ACHN (cell line): ENCODE data around the gene MB21D2.

Experiments used
- DNase-seq: peaks from one replicate; pipeline ENCODE4 v3.0.0-alpha.2; 2015
- in situ Hi-C: cut with HindIII; loops from 2 replicates; pipeline ENCODE4 v1.10.0; 2017; ENCODE audit warnings: low sequenced_read_pairs, low pct_ligation_motif_present, low pct_unique_long_range_greater_than_20kb

Gene MB21D2

DNA sequence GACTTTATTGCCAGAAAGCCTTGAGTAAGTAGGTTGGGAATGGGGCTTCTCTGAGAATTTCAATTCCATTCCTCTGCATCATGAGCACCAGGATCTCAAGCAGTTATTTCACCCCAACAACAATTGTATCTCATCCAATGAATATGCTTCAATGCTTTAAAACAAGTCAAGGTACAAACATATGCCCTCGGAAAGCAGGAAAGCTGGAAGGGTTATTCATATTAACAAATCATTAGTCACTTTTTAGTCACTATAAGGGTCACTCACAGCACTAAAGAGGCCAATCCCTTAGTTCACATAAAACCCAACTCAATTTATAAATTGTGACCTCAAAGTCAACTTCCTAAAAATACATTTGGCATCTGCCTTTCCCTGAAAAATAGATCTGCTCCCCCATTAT is 16.2 kb downstream of the MB21D2 start:
- in situ Hi-C loops: no loop called here
- peak; percentile 70 for DNase-seq

DNA sequence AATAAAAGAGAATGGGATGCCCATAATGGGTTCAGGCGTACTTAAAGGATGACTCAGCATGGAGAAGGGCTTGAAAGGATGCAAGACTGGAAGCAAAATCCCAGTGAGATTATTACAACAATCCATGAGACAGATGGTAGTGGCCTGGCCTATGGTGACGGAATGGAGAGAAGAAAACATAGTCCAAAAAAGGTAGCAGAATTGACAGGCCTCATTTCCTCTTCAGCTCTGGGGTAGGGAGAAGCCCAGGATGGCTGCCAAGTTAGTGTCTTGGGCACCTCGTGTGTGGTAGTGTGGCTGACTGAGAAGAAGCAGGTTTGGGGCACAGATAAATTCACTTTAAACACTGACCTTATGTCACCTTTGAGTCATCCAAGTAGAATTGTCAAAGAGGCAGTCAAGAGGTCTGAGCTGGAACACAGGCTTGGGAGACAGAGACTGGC is 18.1 kb downstream of the MB21D2 start:
- in situ Hi-C loops: no loop called here
- DNase-seq: no peak

GRCh38 chr3:192897005-192897404 is 20.7 kb downstream of the MB21D2 start:
- in situ Hi-C loops: no loop called here
- DNase-seq: no peak

- in situ Hi-C loops: no loop called here
- DNase-seq: no peak
Observed at GRCh38 chr3:192896208-192896607, 21.4 kb downstream of the MB21D2 start.

DNA sequence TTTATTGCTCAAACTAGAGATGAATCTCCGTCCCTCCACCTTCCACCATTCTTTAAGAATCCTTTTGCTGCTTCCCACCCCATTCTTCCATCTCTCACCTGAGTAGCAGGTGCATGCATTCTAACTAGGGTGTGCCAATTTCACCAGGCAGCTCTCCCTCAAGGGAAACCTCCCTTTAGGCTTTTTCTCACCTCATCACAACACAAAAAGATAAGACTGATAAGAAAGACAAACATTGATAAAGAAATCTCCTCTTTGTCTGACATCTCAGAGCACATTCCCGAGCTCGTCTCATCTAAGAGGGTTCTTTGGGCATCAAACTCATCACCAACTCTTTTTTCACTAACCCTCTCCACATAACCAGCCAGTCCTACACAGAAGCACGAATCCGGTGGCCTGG is 23.0 kb downstream of the MB21D2 start:
- DNase-seq: no peak

DNA sequence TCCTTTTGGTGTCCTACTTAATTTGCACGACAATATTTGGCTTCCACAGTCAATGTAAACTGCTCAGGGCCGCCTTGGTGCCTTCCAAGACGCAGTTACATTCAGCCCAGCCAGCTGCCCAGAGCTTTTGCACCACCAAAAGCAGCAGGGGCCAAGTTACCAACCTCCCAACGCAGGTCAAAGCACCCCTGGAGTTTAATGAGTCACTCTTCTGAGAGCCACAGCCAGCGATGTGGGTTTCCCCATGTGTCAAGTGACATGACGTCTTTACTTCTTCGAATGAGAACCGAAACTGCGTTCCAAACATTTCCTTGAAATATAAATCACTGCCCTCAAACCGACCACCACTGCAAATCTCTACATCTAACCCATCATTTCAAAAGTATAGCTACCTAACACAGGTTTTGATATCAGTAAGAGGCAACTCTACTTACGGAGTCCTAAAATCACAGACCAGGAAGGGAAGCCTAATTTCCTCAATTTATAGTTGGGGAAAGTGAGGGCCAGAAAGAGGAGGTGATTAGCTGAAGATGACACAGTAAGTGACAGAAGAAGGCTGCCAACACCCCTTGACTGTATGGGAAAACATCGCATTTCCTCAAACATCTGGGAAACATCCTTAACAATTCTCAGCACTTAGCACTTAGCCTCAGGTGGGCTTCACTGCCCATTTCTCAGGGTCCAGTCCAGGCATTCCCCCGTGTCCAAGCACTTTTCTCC is 24.5 kb downstream of the MB21D2 start:
- peak; percentile 97 for DNase-seq
- in situ Hi-C loops: no loop called here

More for the DNA sequence above, 23.0 kb downstream of the MB21D2 start:
- in situ Hi-C loops: no loop called here

DNA sequence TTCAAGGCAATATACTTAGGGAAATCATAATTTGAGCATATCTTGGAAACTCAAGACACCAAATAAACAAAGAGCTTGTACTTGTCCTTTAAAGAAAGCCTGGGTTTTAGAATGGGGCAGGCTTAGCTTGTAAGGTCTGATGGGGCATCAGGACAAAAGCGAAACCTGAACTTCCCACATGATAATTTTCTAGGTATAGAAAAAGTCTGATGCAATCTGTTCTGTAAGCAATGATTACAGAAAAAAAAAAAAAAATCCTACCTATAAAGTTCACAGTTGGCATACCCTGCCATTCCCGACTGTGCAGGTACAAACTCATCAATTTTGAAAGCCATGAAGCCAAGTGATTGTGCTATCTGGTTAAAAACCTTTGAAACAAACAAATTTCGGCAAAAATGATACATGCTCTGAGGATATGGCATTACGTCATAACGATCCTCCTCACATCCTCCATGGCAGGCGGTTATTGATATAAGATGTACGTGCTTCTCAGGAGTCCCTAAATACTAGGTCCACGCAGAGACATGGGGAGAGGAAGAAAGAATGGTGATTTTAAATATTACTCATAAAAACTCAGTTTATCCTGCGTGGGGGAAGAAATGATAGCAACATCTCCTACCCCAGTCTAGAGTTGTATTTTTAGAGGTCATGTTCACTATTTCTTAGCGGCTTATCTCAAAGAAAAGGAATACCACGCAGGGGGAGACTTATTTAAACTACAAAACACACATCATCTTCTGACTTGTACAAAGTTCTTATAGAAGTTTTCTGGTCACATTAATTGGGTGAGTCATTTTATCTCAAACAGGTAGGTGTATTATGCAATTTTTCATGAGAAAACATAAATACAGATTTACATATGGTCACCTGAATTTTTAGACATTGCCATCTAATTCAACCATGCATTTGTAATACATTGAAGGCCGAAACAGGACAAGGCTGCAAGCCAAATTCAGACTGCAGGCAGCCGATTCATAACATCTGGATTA is 27.0 kb downstream of the MB21D2 start:
- no peak for DNase-seq
- in situ Hi-C loops: no loop called here

GRCh38 chr3:192889679-192890078 is 28.0 kb downstream of the MB21D2 start:
- DNase-seq: no peak
- in situ Hi-C loops: no loop called here

- in situ Hi-C loops: no loop called here
Observed at GRCh38 chr3:192888190-192888589, 29.5 kb downstream of the MB21D2 start.

DNA sequence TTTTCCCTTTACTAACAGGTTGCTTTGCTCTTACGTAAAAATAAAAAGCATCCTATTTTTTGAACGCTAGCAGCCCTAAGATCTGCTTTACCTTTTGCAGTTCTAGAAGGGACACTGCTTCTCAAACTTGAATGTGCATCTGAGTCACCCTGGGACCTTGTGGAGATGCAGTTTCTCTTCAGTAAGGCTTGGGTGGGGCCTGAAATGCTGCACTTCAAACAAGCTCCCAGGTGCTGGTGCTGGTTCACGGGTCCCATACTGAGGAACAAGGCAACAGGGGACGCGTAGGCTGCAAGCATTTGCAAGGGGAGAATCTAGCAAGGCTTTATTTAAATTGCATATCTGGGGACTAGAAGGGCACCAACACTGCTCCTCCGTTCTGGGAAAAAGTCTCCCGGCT is 30.0 kb downstream of the MB21D2 start:
- peak; percentile 46 for DNase-seq
- in situ Hi-C loops: no loop called here

More at GRCh38 chr3:192888190-192888589, 29.5 kb downstream of the MB21D2 start:
- DNase-seq: peak; percentile 77

GRCh38 chr3:192887047-192887446 is 30.6 kb downstream of the MB21D2 start:
- in situ Hi-C loops: no loop called here
- DNase-seq: peak; percentile 83

DNA sequence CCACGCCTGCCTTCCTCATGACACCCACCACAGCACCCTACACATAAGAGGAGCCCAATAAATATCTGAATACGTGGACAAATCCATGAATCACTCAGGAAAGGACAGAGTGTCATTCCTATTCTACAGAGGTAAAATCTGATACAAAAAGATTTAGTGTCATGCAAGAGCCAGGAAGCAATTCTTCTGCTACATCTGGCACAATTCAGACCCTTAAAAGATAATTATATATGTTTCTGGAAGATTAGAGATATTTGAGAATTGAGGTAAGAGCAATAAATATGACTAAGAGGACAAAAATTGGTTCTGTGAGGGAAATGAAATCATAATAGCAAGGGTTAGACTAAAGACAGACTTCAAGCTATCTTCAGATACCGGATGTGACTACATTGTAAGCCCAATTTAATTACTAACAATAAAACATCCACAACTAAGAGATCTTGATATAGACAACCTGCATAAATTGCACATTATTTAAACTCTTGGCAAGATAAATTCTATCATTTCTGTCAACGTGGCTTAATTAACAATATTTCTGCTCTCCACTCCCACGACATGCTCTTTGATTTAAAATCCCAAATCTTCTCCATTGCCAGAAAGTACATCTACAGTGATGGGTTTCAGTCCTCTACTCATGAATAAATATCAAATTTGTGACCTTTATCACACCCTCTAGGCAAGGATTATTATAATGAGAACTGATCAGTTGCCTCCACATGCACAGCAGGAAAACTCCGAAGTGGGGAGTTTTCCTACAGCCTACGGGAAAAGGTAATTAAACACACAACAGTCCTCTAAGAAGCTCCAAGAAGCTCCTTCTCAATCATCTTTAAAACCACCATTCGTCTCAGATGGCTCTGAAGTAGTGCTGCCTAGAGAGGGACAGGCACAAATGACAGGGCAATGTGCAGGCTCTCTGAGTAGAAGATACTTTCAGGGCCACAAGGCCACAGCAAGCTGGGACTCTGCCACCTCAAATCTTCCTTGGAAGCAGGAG is 32.6 kb downstream of the MB21D2 start:
- DNase-seq: peak; percentile 11
- in situ Hi-C loops: no loop called here

DNA sequence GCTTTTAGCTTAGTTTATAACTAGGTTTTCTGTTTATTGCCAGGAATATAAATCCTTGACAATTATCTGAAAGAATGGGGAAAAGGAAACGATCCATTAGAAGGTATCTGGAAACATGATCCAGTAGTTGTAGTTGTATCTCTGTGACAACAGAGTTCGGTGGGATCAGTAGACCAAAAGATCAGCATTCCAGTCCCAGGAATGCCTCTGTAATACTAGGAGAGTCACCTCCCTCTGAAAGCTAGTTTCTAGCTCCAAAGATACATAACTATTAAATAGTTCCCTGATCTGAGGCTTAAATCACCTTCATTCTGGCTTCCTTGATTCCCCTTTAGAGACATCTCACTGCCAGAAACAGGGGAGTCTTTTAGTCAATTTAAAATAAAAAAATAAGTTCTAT is 34.1 kb downstream of the MB21D2 start:
- in situ Hi-C loops: no loop called here
- no peak for DNase-seq

- peak; percentile 21 for DNase-seq
- in situ Hi-C loops: no loop called here
Observed at GRCh38 chr3:192881159-192881786, 36.4 kb downstream of the MB21D2 start.

DNA sequence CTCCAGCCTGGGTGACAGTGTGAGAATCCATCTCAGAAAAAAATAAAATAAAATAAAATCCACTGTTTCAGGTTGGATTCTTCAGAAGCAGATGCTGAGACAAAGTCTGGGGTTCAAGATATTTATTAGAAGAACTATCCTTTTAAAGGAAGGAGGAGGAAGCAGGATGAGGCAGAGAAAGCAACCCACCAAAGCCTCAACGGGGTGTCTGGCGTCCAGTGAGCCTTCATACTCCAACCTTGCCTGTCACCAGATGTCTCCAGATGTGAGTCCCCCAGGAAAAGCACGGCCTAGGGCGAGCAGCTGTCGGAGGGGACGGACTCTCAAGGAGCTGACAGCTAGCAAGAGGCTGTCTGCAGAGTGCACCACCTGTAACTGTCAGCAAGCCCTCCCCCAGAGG is 37.3 kb downstream of the MB21D2 start:
- in situ Hi-C loops: no loop called here

DNA sequence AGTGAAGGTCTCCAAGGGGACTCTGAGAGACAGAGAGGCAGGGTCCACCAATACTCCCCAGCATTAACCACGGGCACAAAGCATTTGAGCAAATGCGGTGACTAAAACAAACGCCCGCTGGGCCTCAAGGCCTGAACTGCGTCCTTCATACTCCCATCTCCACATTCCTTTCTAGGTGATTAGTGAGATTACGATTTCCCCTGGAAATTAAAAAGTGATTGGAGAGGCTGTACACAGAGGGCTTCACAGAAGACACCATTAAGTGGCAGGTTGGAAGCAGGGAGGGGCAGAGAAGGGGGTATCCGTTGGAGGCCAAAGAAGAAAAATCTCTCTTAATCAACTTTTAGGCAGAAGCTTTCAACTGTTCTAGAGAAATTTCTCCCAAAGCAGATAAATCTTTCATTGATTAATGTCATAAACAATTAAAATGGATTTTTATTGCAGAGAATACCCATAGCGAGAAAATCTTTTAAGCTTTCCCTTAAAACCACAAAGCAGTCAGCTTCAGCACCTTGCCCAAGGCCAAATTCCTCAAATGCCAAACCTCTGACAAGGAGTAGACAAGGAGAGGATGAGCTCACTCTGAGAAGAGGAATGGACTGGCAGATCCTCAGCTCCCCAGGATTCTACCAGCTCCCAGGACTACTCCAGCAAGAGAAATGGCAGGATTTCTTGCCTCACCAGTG is 38.2 kb downstream of the MB21D2 start:
- peak; percentile 98 for DNase-seq
- in situ Hi-C loops: no loop called here

More for the DNA sequence above, 37.3 kb downstream of the MB21D2 start:
- no peak for DNase-seq

- no peak for DNase-seq
- in situ Hi-C loops: no loop called here
Observed at GRCh38 chr3:192875971-192876565, 41.6 kb downstream of the MB21D2 start.
